GM21423 (cell line): ENCODE measurements around the gene TRPM3.
A peak's percentile ranks its signal among the peaks of the same experiment; 100 is the strongest.

Experiments
- ATAC-seq: cut with Tn5 transposase; IDR thresholded peaks from one replicate; pipeline ENCODE4 v1.9.1; 2021; ENCODE audit warnings: mild to moderate bottlenecking, moderate library complexity; ENCODE audit not compliant: unreplicated experiment

The TRPM3 gene

GRCh38 chr9:70594386-70594944 lies 527.0 kb downstream of the TRPM3 start:
- no peak for ATAC-seq

DNA sequence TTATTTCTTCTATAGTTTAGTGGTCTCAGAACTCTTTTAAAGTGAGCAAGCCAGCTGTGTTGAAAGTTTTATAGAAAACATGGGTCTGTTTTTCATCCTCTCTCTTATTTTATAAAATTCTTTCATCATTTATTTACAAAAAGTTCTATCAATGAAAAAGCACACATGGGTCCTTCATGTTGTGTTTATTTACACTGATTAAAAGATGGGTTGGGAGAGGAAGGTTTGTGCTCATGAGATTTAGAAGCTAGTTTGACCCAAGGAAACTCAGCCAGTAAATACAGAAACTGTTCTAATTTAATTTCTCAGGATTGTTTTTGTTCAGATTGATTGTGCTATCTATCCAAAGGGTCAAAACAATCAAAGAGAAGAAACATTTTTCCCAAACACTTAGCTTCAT lies 528.2 kb downstream of the TRPM3 start:
- no peak for ATAC-seq

GRCh38 chr9:70590315-70590677 lies 531.1 kb downstream of the TRPM3 start:
- ATAC-seq = no peak

DNA sequence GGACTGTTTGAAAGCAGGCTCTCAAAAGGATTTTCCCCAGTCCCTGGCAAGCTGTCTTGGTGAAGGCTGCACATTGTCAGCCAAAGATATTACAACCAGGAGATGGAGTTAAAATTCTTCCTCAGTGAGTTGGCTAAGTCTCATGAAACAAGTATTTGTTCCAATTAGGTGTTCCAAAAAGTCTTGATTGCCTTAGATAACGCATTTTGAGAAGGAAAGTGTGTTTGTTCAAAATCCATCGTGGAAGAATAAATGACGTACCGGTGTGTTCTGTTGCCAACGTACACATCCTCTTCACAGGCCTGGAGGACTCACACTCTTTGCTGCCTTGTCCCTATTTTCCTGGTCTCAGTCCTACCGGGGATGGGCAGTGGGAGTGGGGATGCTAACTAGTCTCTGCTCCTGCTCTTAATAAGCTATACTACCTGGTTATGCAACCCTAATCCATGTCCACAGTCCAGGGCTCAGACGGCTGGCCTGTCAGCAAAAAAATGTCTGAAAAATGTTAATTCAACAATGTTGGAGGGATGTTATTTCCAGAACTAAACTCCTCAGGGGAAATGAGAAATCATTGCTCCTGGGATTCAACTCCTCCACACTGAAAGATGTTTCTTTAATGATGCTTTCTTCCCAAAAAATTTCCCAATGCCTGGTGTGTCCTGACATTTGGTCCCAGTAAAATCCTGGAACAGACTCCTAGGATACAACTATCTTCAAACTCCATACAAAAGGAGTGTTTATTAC lies 531.7 kb downstream of the TRPM3 start:
- ATAC-seq = no peak

- ATAC-seq = no peak
Observed at GRCh38 chr9:70588999-70589398, 532.4 kb downstream of the TRPM3 start.

DNA sequence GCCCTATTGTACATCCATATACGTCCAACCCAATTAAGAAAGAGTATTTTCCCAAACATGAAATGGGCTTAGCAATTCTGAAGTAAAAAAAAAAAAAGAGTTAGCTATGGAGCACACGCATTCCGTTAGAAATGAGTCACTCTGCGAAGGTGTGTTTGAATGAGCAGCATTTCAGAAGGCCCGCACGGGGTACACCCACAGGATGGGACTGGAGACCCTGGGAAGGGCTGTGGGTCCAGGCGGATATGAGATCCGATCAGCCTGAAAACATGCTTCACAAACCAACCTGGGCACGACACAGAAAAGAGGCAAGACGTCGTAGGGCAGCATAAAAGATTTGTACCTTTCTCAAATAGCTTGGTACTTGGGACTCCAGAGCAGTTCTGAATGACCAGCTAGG lies 533.0 kb downstream of the TRPM3 start:
- ATAC-seq = no peak

DNA sequence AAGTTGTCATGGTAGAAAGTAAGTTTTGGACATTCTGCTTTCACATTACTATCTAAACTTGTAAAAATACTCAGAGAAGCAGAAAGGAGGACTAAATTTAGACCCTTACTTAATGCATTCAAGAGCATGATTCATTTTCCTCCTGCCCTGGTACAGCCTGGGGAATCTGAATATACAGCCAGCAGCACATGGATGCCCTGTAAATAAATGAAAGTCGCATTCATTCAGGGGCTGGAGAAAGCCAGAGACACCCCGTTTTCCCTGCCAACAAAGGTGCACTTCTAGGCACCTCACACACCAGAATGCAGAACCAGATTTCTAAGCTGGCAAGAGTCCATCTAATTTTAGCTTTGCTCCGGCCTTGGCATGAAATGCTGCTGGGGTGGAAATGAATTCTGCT lies 534.2 kb downstream of the TRPM3 start:
- ATAC-seq = no peak

- no peak for ATAC-seq
Observed at GRCh38 chr9:70586476-70586875, 534.9 kb downstream of the TRPM3 start.

- ATAC-seq = no peak
Observed at GRCh38 chr9:70581955-70582350, 539.5 kb downstream of the TRPM3 start.

DNA sequence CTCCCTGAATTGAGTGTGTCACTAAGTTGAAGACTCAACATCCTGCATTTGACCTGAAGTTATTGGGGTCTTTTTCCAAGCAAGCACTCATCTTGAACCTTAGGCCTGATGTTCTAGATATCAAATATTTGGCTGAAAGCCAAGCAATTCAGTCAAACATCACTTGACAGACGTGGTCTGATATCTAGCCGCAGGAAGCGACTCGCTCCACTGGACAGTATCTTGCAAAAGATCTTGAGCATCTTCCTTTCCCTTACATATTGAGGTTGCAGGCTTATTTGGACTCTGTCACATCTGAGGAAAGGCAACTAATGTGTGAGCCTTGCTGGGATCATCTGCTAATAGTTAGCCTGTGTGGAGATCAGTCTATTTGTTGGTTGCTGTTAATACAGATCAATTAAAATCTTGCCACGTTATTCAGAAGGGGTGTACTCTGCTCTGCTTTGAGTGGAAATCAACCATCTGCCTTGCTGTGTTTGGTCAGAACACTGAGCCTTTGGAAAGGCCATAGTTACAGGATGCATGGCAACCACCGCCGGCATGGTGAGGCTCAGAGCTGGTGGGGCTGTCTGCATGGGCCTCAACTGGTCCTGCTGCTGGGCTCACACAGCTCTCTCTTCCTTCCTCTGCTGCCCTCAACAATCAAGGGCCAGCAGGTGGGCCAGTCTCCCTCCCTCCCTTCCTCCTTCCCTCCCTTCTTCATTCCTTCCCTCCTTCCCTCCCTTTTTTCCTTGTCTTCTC lies 540.0 kb downstream of the TRPM3 start:
- peak; percentile 54 for ATAC-seq

GRCh38 chr9:70580606-70581195 lies 540.7 kb downstream of the TRPM3 start:
- no peak for ATAC-seq

DNA sequence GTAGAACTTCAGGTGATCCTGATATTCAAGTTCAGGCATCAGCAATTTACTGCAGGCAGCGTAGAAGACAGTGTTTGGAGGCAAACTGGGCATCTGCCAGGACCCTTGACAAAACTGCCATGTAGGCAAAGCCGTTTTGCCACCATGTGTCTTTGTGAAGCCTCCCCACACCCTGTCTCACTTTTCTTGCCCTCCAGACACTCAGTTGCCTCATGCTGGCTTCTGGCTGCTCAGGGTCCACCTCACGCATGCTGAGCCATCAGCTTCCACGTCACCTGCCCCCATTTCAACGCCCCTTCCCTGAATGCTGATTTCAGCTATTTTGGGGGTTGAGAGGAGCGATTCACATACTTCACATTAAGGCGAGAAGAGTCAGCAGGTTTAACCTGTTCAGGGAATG lies 541.7 kb downstream of the TRPM3 start:
- ATAC-seq = no peak

- no peak for ATAC-seq
Observed at GRCh38 chr9:70578720-70579119, 542.7 kb downstream of the TRPM3 start.

DNA sequence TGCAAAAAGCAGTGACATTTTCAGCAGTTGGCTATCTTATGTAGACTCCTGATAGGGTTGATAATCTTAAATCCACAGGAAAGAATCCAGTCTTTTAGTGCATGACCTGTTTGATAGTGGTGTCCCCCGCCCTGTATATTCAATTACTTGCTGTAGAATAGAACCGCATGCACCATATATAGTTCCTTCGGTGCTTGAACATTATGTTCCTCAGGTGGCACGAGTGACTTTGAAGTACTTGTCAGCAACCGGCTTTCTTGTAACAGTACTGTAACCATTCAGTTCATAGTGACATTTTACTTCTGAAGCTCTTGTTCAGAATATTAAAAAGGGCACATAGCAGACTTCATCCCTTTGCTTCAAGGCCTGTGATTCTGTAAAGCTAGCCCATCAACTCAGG lies 543.8 kb downstream of the TRPM3 start:
- ATAC-seq = no peak

GRCh38 chr9:70576116-70576515 lies 545.3 kb downstream of the TRPM3 start:
- ATAC-seq = no peak

GRCh38 chr9:70574151-70574837 lies 547.1 kb downstream of the TRPM3 start:
- ATAC-seq = no peak

GRCh38 chr9:70573308-70573707 lies 548.1 kb downstream of the TRPM3 start:
- no peak for ATAC-seq

DNA sequence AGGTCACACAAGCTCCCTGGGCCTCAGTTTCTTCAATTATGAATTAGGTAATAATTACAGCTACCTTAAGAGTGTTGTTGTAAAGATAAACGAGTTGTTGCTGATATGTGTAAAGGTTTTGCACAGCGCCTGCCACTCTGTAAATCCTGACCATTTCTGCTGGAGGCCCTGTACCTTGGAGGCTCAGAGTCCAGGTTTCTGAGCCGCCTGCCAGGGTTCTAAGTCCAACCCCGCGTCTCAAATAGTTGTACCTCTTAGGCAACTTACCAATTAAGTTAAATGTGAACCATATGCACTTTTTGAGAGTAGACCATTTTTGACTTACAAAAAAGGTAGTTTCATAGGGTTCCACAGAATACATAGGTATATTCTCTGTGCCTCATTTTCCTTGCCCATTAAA lies 550.2 kb downstream of the TRPM3 start:
- no peak for ATAC-seq

- no peak for ATAC-seq
Observed at GRCh38 chr9:70569791-70570190, 551.6 kb downstream of the TRPM3 start.

GRCh38 chr9:70569070-70569772 lies 552.2 kb downstream of the TRPM3 start:
- no peak for ATAC-seq

DNA sequence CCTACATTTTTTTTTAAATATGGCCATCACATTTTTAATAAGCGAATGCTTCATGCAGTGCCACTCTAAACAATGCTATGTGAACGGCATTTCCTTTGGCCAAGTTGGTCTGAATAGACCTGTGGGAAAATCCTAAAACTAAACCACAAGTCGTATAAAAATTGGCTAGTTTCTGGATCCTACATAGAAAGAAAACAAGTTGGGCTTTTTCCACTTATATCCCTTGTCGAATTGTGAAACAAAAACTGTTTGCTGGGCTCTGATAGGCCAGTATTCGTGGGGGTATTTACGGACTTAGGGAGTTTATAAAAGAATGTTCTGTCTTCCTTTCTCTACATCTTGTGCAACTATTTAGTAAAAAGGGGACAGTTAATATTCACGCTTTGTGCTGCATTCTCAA lies 553.9 kb downstream of the TRPM3 start:
- no peak for ATAC-seq
